ENCODE measurements around the gene PCSK2. TPM values are rescaled to one million over a fixed set of nuclear protein-coding genes. Genes with fewer than 3 reads are reported as not detected.

Gene PCSK2
- total RNA-seq, 6 experiments from 2014 or later: not detected

- Mint-ChIP-seq H3K27ac (no peak overlapping the region), H3K27me3 (ENCODE audit: insufficient read depth) (no peaks in the 10 kb centered on the region), H3K4me1 (ENCODE audit: low read depth) (no peaks in the 10 kb centered on the region), H3K4me3 (no peak overlapping the region), H3K36me3 (ENCODE audit: low read depth) (peaks cover 4% of the 10 kb centered on the region; the same call in 1 of the 2 replicates), H3K9me3 (peaks cover 25% of the 10 kb centered on the region)
- no peak for DNase-seq
- TF ChIP-seq CTCF (IDR thresholded peaks at IDR 0.05): no peak
Measured at GRCh38 chr20:17304774-17305173, 77.9 kb downstream of the PCSK2 start.

- Mint-ChIP-seq H3K27ac (no peak overlapping the region), H3K36me3 (ENCODE audit: low read depth) (peaks cover 4% of the 10 kb centered on the region; the same call in 1 of the 2 replicates), H3K4me1 (ENCODE audit: low read depth) (no peaks in the 10 kb centered on the region), H3K27me3 (ENCODE audit: insufficient read depth) (no peaks in the 10 kb centered on the region), H3K9me3 (peaks cover 20% of the 10 kb centered on the region), H3K4me3 (no peak overlapping the region)
- no peak for TF ChIP-seq CTCF (IDR thresholded peaks at IDR 0.05)
- no peak for DNase-seq
Measured at GRCh38 chr20:17306427-17306826, 79.6 kb downstream of the PCSK2 start.

GRCh38 chr20:17314264-17314663 lies 87.4 kb downstream of the PCSK2 start:
- Mint-ChIP-seq H3K36me3 (ENCODE audit: low read depth) (no peaks in the 10 kb centered on the region), H3K27me3 (ENCODE audit: insufficient read depth) (no peaks in the 10 kb centered on the region), H3K4me3 (no peak overlapping the region), H3K4me1 (ENCODE audit: low read depth) (no peaks in the 10 kb centered on the region), H3K27ac (no peak overlapping the region), H3K9me3 (peaks cover 9% of the 10 kb centered on the region)
- DNase-seq: no peak
- TF ChIP-seq CTCF (IDR thresholded peaks at IDR 0.05): no peak

GRCh38 chr20:17315407-17316231 lies 88.8 kb downstream of the PCSK2 start:
- Mint-ChIP-seq H3K9me3 (peaks cover 9% of the 10 kb centered on the region), H3K4me3 (no peak overlapping the region), H3K36me3 (ENCODE audit: low read depth) (no peaks in the 10 kb centered on the region), H3K27ac (no peak overlapping the region), H3K27me3 (ENCODE audit: insufficient read depth) (no peaks in the 10 kb centered on the region; the same call in 1 of the 2 replicates), H3K4me1 (ENCODE audit: low read depth) (no peaks in the 10 kb centered on the region)
- DNase-seq: no peak
- TF ChIP-seq CTCF (IDR thresholded peaks at IDR 0.05): no peak

GRCh38 chr20:17316316-17317038 lies 89.6 kb downstream of the PCSK2 start:
- Mint-ChIP-seq H3K36me3 (ENCODE audit: low read depth) (no peaks in the 10 kb centered on the region), H3K9me3 (peaks cover 9% of the 10 kb centered on the region), H3K4me3 (no peak overlapping the region), H3K27me3 (ENCODE audit: insufficient read depth) (no peaks in the 10 kb centered on the region; the same call in 1 of the 2 replicates), H3K27ac (no peak overlapping the region), H3K4me1 (ENCODE audit: low read depth) (no peaks in the 10 kb centered on the region)
- DNase-seq: no peak
- TF ChIP-seq CTCF (IDR thresholded peaks at IDR 0.05): no peak

Measured in HFFc6 (cell line).